22Rv1 (cell line): Measurements from ENCODE around the gene ACVR2A.

Experiments
- ZFX ChIP-seq: fragments of 450-650 bp; IDR thresholded peaks from 2 replicates; pipeline ENCODE4 v1.6.1; 2017; ENCODE audit warnings: antibody characterized with exemption, borderline replicate concordance
- TF ChIP-seq, protein P1 (sequence below): fragments of 450-650 bp; IDR thresholded peaks from 2 replicates; pipeline ENCODE4 v1.5.1; 2017; ENCODE audit warnings: mild to moderate bottlenecking

DNA sequence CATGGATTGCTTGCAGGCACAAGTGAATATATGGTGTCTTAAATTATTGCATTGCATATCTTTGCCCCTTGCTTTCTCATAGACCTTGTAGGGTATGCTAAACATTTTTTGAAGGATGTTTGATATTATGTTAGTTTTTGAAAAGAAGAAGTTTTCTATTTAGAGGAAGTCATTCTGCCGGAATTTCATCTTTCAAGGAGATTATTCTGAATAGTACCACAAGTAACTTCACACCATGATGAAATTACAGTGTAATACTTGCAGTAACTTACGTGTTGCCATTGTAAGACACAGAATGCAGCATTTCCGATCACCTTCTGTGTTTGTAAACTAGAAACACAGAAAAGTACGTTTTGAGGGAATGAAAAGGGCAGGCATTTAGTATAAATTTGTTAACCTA lies 71.9 kb downstream of the ACVR2A start:
- TF ChIP-seq, protein P1, sequence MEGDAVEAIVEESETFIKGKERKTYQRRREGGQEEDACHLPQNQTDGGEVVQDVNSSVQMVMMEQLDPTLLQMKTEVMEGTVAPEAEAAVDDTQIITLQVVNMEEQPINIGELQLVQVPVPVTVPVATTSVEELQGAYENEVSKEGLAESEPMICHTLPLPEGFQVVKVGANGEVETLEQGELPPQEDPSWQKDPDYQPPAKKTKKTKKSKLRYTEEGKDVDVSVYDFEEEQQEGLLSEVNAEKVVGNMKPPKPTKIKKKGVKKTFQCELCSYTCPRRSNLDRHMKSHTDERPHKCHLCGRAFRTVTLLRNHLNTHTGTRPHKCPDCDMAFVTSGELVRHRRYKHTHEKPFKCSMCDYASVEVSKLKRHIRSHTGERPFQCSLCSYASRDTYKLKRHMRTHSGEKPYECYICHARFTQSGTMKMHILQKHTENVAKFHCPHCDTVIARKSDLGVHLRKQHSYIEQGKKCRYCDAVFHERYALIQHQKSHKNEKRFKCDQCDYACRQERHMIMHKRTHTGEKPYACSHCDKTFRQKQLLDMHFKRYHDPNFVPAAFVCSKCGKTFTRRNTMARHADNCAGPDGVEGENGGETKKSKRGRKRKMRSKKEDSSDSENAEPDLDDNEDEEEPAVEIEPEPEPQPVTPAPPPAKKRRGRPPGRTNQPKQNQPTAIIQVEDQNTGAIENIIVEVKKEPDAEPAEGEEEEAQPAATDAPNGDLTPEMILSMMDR: no peak
- TF ChIP-seq ZFX: no peak
